ENCODE data around the gene TAAR9.

DNA sequence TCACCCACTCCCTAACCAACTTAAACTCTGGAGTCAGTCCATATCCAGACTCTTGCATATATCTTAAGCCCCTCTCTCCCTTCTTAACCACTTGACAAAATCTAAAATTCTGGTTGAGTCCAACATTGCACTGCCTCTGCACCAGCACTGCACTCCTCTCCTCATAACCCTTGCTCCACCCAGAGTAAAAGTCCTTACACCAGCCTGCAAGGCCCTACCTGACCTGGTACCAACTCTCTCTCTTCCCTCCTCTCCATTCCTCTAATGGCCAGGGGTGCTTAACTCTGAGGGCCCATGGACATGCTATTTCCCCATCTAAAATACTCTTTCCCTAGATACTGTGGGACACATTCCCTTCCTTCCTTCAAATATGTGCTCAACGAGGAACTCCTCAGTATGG lies 46.2 kb upstream of the TAAR9 start:
- TF ChIP-seq EGR1 (IDR thresholded peaks at IDR 0.05) = no peak
- TF ChIP-seq TAF1 (IDR thresholded peaks at IDR 0.05; ENCODE audit: low read depth) = no peak
- TF ChIP-seq, protein P1, sequence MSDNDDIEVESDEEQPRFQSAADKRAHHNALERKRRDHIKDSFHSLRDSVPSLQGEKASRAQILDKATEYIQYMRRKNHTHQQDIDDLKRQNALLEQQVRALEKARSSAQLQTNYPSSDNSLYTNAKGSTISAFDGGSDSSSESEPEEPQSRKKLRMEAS (IDR thresholded peaks at IDR 0.05) = no peak
- no peak for TF ChIP-seq EP300 (IDR thresholded peaks at IDR 0.05; ENCODE audit: borderline replicate concordance)
- TF ChIP-seq TEAD4 (IDR thresholded peaks at IDR 0.05) = no peak
- TF ChIP-seq RAD21 (IDR thresholded peaks at IDR 0.05; ENCODE audit: low read depth) = no peak
- TF ChIP-seq, protein P2, sequence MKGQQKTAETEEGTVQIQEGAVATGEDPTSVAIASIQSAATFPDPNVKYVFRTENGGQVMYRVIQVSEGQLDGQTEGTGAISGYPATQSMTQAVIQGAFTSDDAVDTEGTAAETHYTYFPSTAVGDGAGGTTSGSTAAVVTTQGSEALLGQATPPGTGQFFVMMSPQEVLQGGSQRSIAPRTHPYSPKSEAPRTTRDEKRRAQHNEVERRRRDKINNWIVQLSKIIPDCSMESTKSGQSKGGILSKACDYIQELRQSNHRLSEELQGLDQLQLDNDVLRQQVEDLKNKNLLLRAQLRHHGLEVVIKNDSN (IDR thresholded peaks at IDR 0.05) = no peak
- no peak for TF ChIP-seq TCF12 (IDR thresholded peaks at IDR 0.05; ENCODE audit: low read depth)
- no peak for TF ChIP-seq YY1 (IDR thresholded peaks at IDR 0.05; ENCODE audit: low read depth)
- no peak for TF ChIP-seq CREB1 (IDR thresholded peaks at IDR 0.05; ENCODE audit: low read depth)
- no peak for TF ChIP-seq REST (IDR thresholded peaks at IDR 0.05; ENCODE audit: low read depth)
- no peak for TF ChIP-seq ZBTB7A (IDR thresholded peaks at IDR 0.05; ENCODE audit: low read depth)
- TF ChIP-seq NFIC (IDR thresholded peaks at IDR 0.05) = no peak

Data from Ishikawa (cell line).